Endothelial cell of umbilical vein (primary cell): ENCODE data around the gene FAM13C.

Experiments
- EZH2 ChIP-seq: IDR thresholded peaks from 2 replicates; pipeline ENCODE4 v1.6.1; 2012; ENCODE audit warnings: borderline replicate concordance, low read depth, mild to moderate bottlenecking, moderate library complexity, low read length, inconsistent platforms; ENCODE audit not compliant: severe bottlenecking
- POLR2A ChIP-seq: IDR thresholded peaks from 2 replicates; pipeline ENCODE4 v1.6.1; 2012; ENCODE audit warnings: low read depth, mild to moderate bottlenecking, control low read depth, low read length
- TF ChIP-seq, protein P1 (sequence below), 2 donors: IDR thresholded peaks; 1 replicate in 1 of 2; 2 replicates in 1 of 2; pipeline ENCODE4 v1.5.1; 2011; ENCODE audit warnings: low read length in 2 of 2, mild to moderate bottlenecking in 2 of 2, moderate library complexity in 2 of 2, control low read depth in 1 of 2, inconsistent platforms in 1 of 2, low read depth in 1 of 2; ENCODE audit not compliant: insufficient read depth in 1 of 2; ENCODE audit errors: extremely low read depth in 1 of 2

DNA sequence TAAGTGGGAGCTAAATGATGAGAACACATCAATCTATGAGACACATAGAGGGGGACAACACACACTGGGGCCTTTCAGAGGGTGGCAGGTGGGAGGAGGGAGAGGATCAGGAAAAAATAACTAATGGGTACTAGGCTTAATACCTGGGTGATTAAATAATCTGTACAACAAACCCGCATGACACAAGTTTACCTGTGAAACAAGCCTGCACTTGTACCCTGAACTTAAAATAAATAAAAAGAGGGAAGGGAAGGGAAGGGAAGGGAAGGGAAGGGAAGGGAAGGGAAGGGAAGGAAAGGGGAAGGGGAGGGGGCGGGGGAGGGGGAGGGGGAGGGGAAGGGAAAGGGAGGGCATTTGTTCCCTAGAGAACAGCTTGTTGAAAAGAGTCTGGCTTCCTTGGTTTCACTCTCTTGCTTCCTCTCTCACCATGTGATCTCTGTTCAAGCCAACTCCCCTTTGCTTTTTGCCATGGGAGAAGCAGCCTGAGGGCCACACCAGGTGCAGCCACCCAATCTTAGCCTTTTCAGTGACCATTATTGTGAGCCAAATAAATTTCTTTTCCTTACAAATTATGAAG, 57.7 kb downstream of the FAM13C start:
- TF ChIP-seq POLR2A (no peak), EZH2 (no peak)
- TF ChIP-seq, protein P1, sequence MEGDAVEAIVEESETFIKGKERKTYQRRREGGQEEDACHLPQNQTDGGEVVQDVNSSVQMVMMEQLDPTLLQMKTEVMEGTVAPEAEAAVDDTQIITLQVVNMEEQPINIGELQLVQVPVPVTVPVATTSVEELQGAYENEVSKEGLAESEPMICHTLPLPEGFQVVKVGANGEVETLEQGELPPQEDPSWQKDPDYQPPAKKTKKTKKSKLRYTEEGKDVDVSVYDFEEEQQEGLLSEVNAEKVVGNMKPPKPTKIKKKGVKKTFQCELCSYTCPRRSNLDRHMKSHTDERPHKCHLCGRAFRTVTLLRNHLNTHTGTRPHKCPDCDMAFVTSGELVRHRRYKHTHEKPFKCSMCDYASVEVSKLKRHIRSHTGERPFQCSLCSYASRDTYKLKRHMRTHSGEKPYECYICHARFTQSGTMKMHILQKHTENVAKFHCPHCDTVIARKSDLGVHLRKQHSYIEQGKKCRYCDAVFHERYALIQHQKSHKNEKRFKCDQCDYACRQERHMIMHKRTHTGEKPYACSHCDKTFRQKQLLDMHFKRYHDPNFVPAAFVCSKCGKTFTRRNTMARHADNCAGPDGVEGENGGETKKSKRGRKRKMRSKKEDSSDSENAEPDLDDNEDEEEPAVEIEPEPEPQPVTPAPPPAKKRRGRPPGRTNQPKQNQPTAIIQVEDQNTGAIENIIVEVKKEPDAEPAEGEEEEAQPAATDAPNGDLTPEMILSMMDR (IDR thresholded peaks at IDR 0.05; ENCODE audit: extremely low read depth in 1 of 2, insufficient read depth in 1 of 2, low read depth in 1 of 2, low read length in 2 of 2): no peak
